H1 (cell line): ENCODE data around the gene TARDBP.

Experiments
- ASH2L ChIP-seq: fragments of 200-600, 300-600 bp; sonication (generic); IDR thresholded peaks from one replicate; pipeline ENCODE4 v1.7.1; 2017; ENCODE audit warnings: low read length
- BACH1 ChIP-seq: IDR thresholded peaks from 2 replicates; pipeline ENCODE4 v1.6.1; 2012; ENCODE audit warnings: low read length, improper control_type of control experiment
- EP300 ChIP-seq, 2 experiments: IDR thresholded peaks; 1 replicate in 1 of 2; 2 replicates in 1 of 2; pipeline ENCODE4 v1.6.1; 2011 to 2012; ENCODE audit warnings: low read depth in 2 of 2, low read length in 2 of 2, mild to moderate bottlenecking in 2 of 2, borderline replicate concordance in 1 of 2, inconsistent platforms in 1 of 2, moderate library complexity in 1 of 2
- GTF2F1 ChIP-seq: IDR thresholded peaks from 2 replicates; pipeline ENCODE4 v1.6.1; 2012; ENCODE audit warnings: low read depth, low read length, improper control_type of control experiment, borderline replicate concordance
- KDM4A ChIP-seq: IDR thresholded peaks from one replicate; pipeline ENCODE4 v1.7.1; 2012; ENCODE audit warnings: low read depth, mild to moderate bottlenecking, moderate library complexity, low read length, inconsistent platforms; ENCODE audit not compliant: severe bottlenecking
- POLR2A ChIP-seq, 2 experiments: IDR thresholded peaks; 1 replicate in 1 of 2; 2 replicates in 1 of 2; pipeline ENCODE4 v1.6.1; 2011; ENCODE audit warnings: low read depth in 2 of 2, low read length in 2 of 2, mild to moderate bottlenecking in 2 of 2; ENCODE audit errors: control extremely low read depth in 1 of 2
- POLR2AphosphoS5 ChIP-seq: IDR thresholded peaks from 2 replicates; pipeline ENCODE4 v1.6.1; 2011; ENCODE audit warnings: low read depth, low read length
- SRF ChIP-seq: IDR thresholded peaks from 2 replicates; pipeline ENCODE4 v1.6.1; 2011; ENCODE audit warnings: mild to moderate bottlenecking, low read depth, low read length, moderate library complexity
- SUZ12 ChIP-seq: fragments of 200-600 bp; sonication (generic); IDR thresholded peaks from 2 replicates; pipeline ENCODE4 v1.6.1; 2012; ENCODE audit warnings: mild to moderate bottlenecking, inconsistent platforms, low read length, moderate library complexity, mixed read lengths
- TAF1 ChIP-seq: IDR thresholded peaks from 2 replicates; pipeline ENCODE4 v1.6.1; 2011; ENCODE audit warnings: mild to moderate bottlenecking, low read depth, low read length
- YY1 ChIP-seq: IDR thresholded peaks from 2 replicates; pipeline ENCODE4 v1.6.1; 2011; ENCODE audit warnings: low read depth, mild to moderate bottlenecking, low read length
- TF ChIP-seq, protein P1 (sequence below): IDR thresholded peaks from 2 replicates; pipeline ENCODE4 v1.6.1; 2012; ENCODE audit warnings: inconsistent platforms

DNA sequence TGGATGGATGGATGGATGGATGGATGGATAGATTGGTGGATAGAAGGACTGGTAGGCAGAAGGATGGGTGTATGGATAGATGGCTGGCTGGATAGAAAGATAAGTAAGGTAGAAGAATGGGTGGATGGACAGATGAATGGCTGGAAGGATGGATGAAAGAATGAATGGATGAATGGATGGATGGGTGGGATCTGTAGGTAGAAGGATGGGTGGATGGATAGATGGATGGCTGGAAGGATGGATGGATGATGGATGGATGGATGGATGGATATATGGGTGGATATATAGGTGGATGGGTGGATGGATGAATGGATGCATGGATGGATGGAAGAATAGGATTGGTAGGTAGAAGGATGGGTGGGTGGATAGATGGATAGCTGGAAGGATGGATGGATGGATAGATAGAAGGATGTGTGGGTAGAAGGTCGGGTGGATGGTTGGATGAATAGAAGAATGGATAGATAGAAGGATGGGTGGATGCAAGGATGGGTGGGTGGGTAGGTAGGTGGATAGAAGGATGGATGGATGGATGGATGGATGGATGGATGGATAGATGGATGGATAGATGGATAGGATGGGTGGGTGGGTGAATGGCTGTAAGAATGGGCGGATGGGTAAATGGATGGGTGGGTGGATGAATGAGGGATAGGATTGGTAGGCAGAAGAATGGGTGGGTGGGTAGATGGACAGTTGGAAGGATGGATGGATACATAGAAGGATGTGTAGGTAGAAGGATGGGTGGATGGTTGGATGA is 27.1 kb downstream of the TARDBP start:
- TF ChIP-seq SRF: no peak
- no peak for TF ChIP-seq GTF2F1
- TF ChIP-seq BACH1: no peak
- TF ChIP-seq POLR2AphosphoS5: no peak
- TF ChIP-seq EP300 (IDR thresholded peaks at IDR 0.05; ENCODE audit: borderline replicate concordance in 1 of 2, low read depth in 2 of 2, low read length in 2 of 2): no peak
- TF ChIP-seq TAF1: no peak
- TF ChIP-seq ASH2L: no peak
- TF ChIP-seq, protein P1, sequence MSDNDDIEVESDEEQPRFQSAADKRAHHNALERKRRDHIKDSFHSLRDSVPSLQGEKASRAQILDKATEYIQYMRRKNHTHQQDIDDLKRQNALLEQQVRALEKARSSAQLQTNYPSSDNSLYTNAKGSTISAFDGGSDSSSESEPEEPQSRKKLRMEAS: no peak
- no peak for TF ChIP-seq POLR2A (IDR thresholded peaks at IDR 0.05; ENCODE audit: control extremely low read depth in 1 of 2, low read depth in 2 of 2, low read length in 2 of 2)
- no peak for TF ChIP-seq YY1
- no peak for TF ChIP-seq SUZ12
- no peak for TF ChIP-seq KDM4A
